ENCODE results near the gene IL36A. TPM values are rescaled to one million over a fixed set of nuclear protein-coding genes. Genes with fewer than 3 reads are reported as not detected.

IL36A gene
- total and polyA plus RNA-seq, 9 of the 15 experiments (the other 6 are each of a cell fraction or from before 2014, with no cell fraction given) = not detected

GRCh38 chr2:113012436-113013335 is 7.4 kb downstream of the IL36A start (continued):
- peak; percentile 95 for TF ChIP-seq TBP (optimal IDR thresholded peaks at IDR 0.05; ENCODE audit: low read depth, low read length)
- TF ChIP-seq ELF1 (tag; IDR thresholded peaks at IDR 0.05) = no peak
- TF ChIP-seq MCM5 (IDR thresholded peaks at IDR 0.05; ENCODE audit: low read depth) = no peak
- no peak for TF ChIP-seq TCF15 (CRISPR knock-in tag; IDR thresholded peaks at IDR 0.05)
- TF ChIP-seq FOXJ2 (tag; IDR thresholded peaks at IDR 0.05) = peak; percentile 93
- peak; percentile 67; the same call in 1 of the 2 replicates for TF ChIP-seq RREB1 (CRISPR knock-in tag; IDR thresholded peaks at IDR 0.05)
- no peak for TF ChIP-seq TRIM25 (IDR thresholded peaks at IDR 0.05; ENCODE audit: borderline replicate concordance)
- no peak for TF ChIP-seq ZNF699 (CRISPR knock-in tag; IDR thresholded peaks at IDR 0.05; ENCODE audit: insufficient replicate concordance)
- TF ChIP-seq PRMT5 (CRISPR knock-in tag; IDR thresholded peaks at IDR 0.05) = no peak
- peak; percentile 100 for TF ChIP-seq SMARCA4 (IDR thresholded peaks at IDR 0.05)
- TF ChIP-seq CBFA2T2 (conservative IDR thresholded peaks at IDR 0.05) = peak; percentile 96
- TF ChIP-seq CAMTA2 (CRISPR knock-in tag; conservative IDR thresholded peaks at IDR 0.05) = no peak
- TF ChIP-seq RBM22 (IDR thresholded peaks at IDR 0.05; ENCODE audit: low read depth, low read length, poor library complexity, severe bottlenecking) = no peak
- no peak for TF ChIP-seq CLOCK (CRISPR knock-in tag; IDR thresholded peaks at IDR 0.05; ENCODE audit: borderline replicate concordance)
- TF ChIP-seq ZNF589 (CRISPR knock-in tag; IDR thresholded peaks at IDR 0.05; ENCODE audit: low read depth) = peak; percentile 76; the same call in 1 of the 2 replicates
- peak; percentile 83 for TF ChIP-seq DMBX1 (CRISPR knock-in tag; IDR thresholded peaks at IDR 0.05; ENCODE audit: borderline replicate concordance)
- TF ChIP-seq ZNF76 (CRISPR knock-in tag; IDR thresholded peaks at IDR 0.05; ENCODE audit: borderline replicate concordance) = no peak
